ACC112 (cell line): ENCODE results near the gene KLF13.

Experiments
- H2AFZ ChIP-seq: fragments of 200-600 bp; sonication (generic); one replicate; pipeline ENCODE4 v1.6.0; 2017; ENCODE audit warnings: antibody characterized with exemption, low read length; ENCODE audit not compliant: unreplicated experiment
- H3K27ac ChIP-seq: fragments of 200-600 bp; sonication (generic); 2 replicates; pipeline ENCODE4 v1.5.1; 2014; ENCODE audit warnings: low read depth, mild to moderate bottlenecking, antibody characterized with exemption, low read length, moderate library complexity
- H3K27me3 ChIP-seq: fragments of 200-600 bp; sonication (generic); 2 replicates; pipeline ENCODE4 v1.6.1; 2014; ENCODE audit warnings: mild to moderate bottlenecking, antibody characterized with exemption, low read length, moderate library complexity, mixed read lengths; ENCODE audit not compliant: insufficient read depth
- H3K36me3 ChIP-seq: fragments of 200-600 bp; sonication (generic); 2 replicates; pipeline ENCODE4 v1.6.1; 2016; ENCODE audit warnings: mild to moderate bottlenecking, antibody characterized with exemption, low read length, moderate library complexity, mixed read lengths; ENCODE audit not compliant: insufficient read depth
- H3K4me1 ChIP-seq: fragments of 200-600 bp; sonication (generic); one replicate; pipeline ENCODE4 v1.6.1; 2016; ENCODE audit warnings: low read length, mixed read lengths; ENCODE audit not compliant: insufficient read depth, unreplicated experiment, control insufficient read depth
- H3K4me3 ChIP-seq: fragments of 200-600 bp; sonication (generic); 2 replicates; pipeline ENCODE4 v1.5.1; 2014; ENCODE audit warnings: mild to moderate bottlenecking, low read depth, low read length
- H3K79me2 ChIP-seq: fragments of 200-600 bp; sonication (generic); one replicate; pipeline ENCODE4 v1.6.0; 2016; ENCODE audit warnings: low read length; ENCODE audit not compliant: control insufficient read depth, unreplicated experiment, insufficient read depth

The KLF13 gene

GRCh38 chr15:31307270-31308184, 19.1 kb upstream of the KLF13 start:
- peaks cover 34% of the 10 kb centered on the region for H3K27me3 ChIP-seq
- H3K79me2 ChIP-seq = no peaks in the 10 kb centered on the region
- H2AFZ ChIP-seq = no peak overlapping the region
- no peaks in the 10 kb centered on the region for H3K4me1 ChIP-seq
- H3K4me3 ChIP-seq = no peak overlapping the region
- no peaks in the 10 kb centered on the region for H3K36me3 ChIP-seq
- no peak overlapping the region for H3K27ac ChIP-seq

GRCh38 chr15:31308185-31308639, 18.4 kb upstream of the KLF13 start:
- no peak overlapping the region for H3K27ac ChIP-seq
- no peaks in the 10 kb centered on the region for H3K4me1 ChIP-seq
- no peak overlapping the region for H2AFZ ChIP-seq

GRCh38 chr15:31309893-31310606, 16.6 kb upstream of the KLF13 start:
- no peaks in the 10 kb centered on the region for H3K4me1 ChIP-seq
- H3K79me2 ChIP-seq = no peaks in the 10 kb centered on the region
- H3K27me3 ChIP-seq = peaks cover 43% of the 10 kb centered on the region
- no peak overlapping the region for H3K27ac ChIP-seq
- H3K4me3 ChIP-seq = no peak overlapping the region
- H3K36me3 ChIP-seq = no peaks in the 10 kb centered on the region
- no peak overlapping the region for H2AFZ ChIP-seq

More at GRCh38 chr15:31308185-31308639, 18.4 kb upstream of the KLF13 start:
- H3K27me3 ChIP-seq = peaks cover 34% of the 10 kb centered on the region
- no peaks in the 10 kb centered on the region for H3K79me2 ChIP-seq
- no peaks in the 10 kb centered on the region for H3K36me3 ChIP-seq
- H3K4me3 ChIP-seq = no peak overlapping the region

GRCh38 chr15:31311735-31312619, 14.7 kb upstream of the KLF13 start:
- H2AFZ ChIP-seq = no peak overlapping the region
- H3K27me3 ChIP-seq = peaks cover 34% of the 10 kb centered on the region
- H3K4me1 ChIP-seq = no peaks in the 10 kb centered on the region
- no peak overlapping the region for H3K27ac ChIP-seq
- H3K36me3 ChIP-seq = no peaks in the 10 kb centered on the region
- no peak overlapping the region for H3K4me3 ChIP-seq
- no peaks in the 10 kb centered on the region for H3K79me2 ChIP-seq

- Histone ChIP-seq H2AFZ (no peak overlapping the region), H3K36me3 (no peaks in the 10 kb centered on the region), H3K27ac (no peak overlapping the region), H3K27me3 (peaks cover 33% of the 10 kb centered on the region), H3K4me1 (no peaks in the 10 kb centered on the region), H3K79me2 (no peaks in the 10 kb centered on the region), H3K4me3 (no peak overlapping the region)
These were observed 13.4 kb upstream of the KLF13 start for GRCh38 chr15:31313223-31313622.

GRCh38 chr15:31314380-31314779, 12.3 kb upstream of the KLF13 start:
- Histone ChIP-seq H3K36me3 (no peaks in the 10 kb centered on the region), H3K4me3 (no peak overlapping the region), H3K27ac (no peak overlapping the region), H3K79me2 (no peaks in the 10 kb centered on the region), H3K4me1 (no peaks in the 10 kb centered on the region), H3K27me3 (peaks cover 41% of the 10 kb centered on the region), H2AFZ (no peak overlapping the region)

GRCh38 chr15:31316135-31316795, 10.4 kb upstream of the KLF13 start:
- Histone ChIP-seq H3K27me3 (peaks cover 43% of the 10 kb centered on the region), H3K27ac (no peak overlapping the region), H3K36me3 (no peaks in the 10 kb centered on the region), H2AFZ (no peak overlapping the region), H3K4me3 (no peak overlapping the region), H3K79me2 (no peaks in the 10 kb centered on the region), H3K4me1 (no peaks in the 10 kb centered on the region)

- peaks cover 42% of the 10 kb centered on the region for H3K27me3 ChIP-seq
- H2AFZ ChIP-seq = no peak overlapping the region
- H3K36me3 ChIP-seq = no peaks in the 10 kb centered on the region
- H3K4me3 ChIP-seq = no peak overlapping the region
- no peak overlapping the region for H3K27ac ChIP-seq
- no peaks in the 10 kb centered on the region for H3K4me1 ChIP-seq
- H3K79me2 ChIP-seq = no peaks in the 10 kb centered on the region
These were observed 9.6 kb upstream of the KLF13 start for GRCh38 chr15:31317017-31317416.

- H3K27me3 ChIP-seq = peaks cover 38% of the 10 kb centered on the region
These were observed 9.0 kb upstream of the KLF13 start for GRCh38 chr15:31317421-31318327.

More at GRCh38 chr15:31317421-31318327, 9.0 kb upstream of the KLF13 start:
- Histone ChIP-seq H2AFZ (no peak overlapping the region), H3K27ac (no peak overlapping the region), H3K79me2 (no peaks in the 10 kb centered on the region), H3K36me3 (no peaks in the 10 kb centered on the region), H3K4me3 (no peak overlapping the region), H3K4me1 (no peaks in the 10 kb centered on the region)
